Measurements from ENCODE around the gene ZNF618.

Gene ZNF618

GRCh38 chr9:114006155-114006550 is 130.0 kb downstream of the ZNF618 start:
- H3K4me3 ChIP-seq, result no peak overlapping the region

GRCh38 chr9:114006931-114007691 is 131.0 kb downstream of the ZNF618 start:
- Histone ChIP-seq H3K27ac (no peak overlapping the region), H3K4me3 (no peak overlapping the region)

More at GRCh38 chr9:114006155-114006550, 130.0 kb downstream of the ZNF618 start:
- no peak overlapping the region for H3K27ac ChIP-seq

- Histone ChIP-seq H3K4me3 (no peak overlapping the region), H3K27ac (no peak overlapping the region)
Measured at GRCh38 chr9:114007991-114008666, 132.0 kb downstream of the ZNF618 start.

GRCh38 chr9:114008667-114009410 is 132.7 kb downstream of the ZNF618 start:
- Histone ChIP-seq H3K4me3 (no peak overlapping the region), H3K27ac (no peak overlapping the region)

- Histone ChIP-seq H3K4me3 (no peak overlapping the region), H3K27ac (no peak overlapping the region)
Measured at GRCh38 chr9:114011313-114011712, 135.2 kb downstream of the ZNF618 start.

GRCh38 chr9:114012126-114012525 is 136.0 kb downstream of the ZNF618 start:
- H3K4me3 ChIP-seq, result no peak overlapping the region
- H3K27ac ChIP-seq, result no peak overlapping the region

GRCh38 chr9:114014044-114014443 is 137.9 kb downstream of the ZNF618 start:
- Histone ChIP-seq H3K27ac (no peak overlapping the region), H3K4me3 (no peak overlapping the region)

- Histone ChIP-seq H3K4me3 (no peak overlapping the region), H3K27ac (no peak overlapping the region)
Measured at GRCh38 chr9:114015607-114016006, 139.5 kb downstream of the ZNF618 start.

- H3K27ac ChIP-seq, result no peak overlapping the region
- H3K4me3 ChIP-seq, result no peak overlapping the region
Measured at GRCh38 chr9:114016101-114016500, 140.0 kb downstream of the ZNF618 start.

GRCh38 chr9:114016629-114017423 is 140.7 kb downstream of the ZNF618 start:
- H3K4me3 ChIP-seq, result no peak overlapping the region

GRCh38 chr9:114017741-114018715 is 141.9 kb downstream of the ZNF618 start:
- no peak overlapping the region for H3K27ac ChIP-seq
- H3K4me3 ChIP-seq, result no peak overlapping the region

More at GRCh38 chr9:114016629-114017423, 140.7 kb downstream of the ZNF618 start:
- no peak overlapping the region for H3K27ac ChIP-seq

GRCh38 chr9:114021578-114021977 is 145.5 kb downstream of the ZNF618 start:
- no peak overlapping the region for H3K27ac ChIP-seq
- no peak overlapping the region for H3K4me3 ChIP-seq

GRCh38 chr9:114023961-114024360 is 147.9 kb downstream of the ZNF618 start:
- Histone ChIP-seq H3K4me3 (no peak overlapping the region), H3K27ac (no peak overlapping the region)

GRCh38 chr9:114025196-114025753 is 149.2 kb downstream of the ZNF618 start:
- H3K4me3 ChIP-seq, result no peak overlapping the region
- H3K27ac ChIP-seq, result no peak overlapping the region

- Histone ChIP-seq H3K4me3 (no peak overlapping the region), H3K27ac (no peak overlapping the region)
Measured at GRCh38 chr9:114025760-114026159, 149.7 kb downstream of the ZNF618 start.

- Histone ChIP-seq H3K4me3 (no peak overlapping the region), H3K27ac (no peak overlapping the region)
Measured at GRCh38 chr9:114026335-114026734, 150.2 kb downstream of the ZNF618 start.

GRCh38 chr9:114027159-114027862 is 151.2 kb downstream of the ZNF618 start:
- H3K27ac ChIP-seq, result no peak overlapping the region
- H3K4me3 ChIP-seq, result no peak overlapping the region

All from skin epidermis (tissue), 12 donors.